ENCODE data around the gene NOC4L. TPM values are rescaled to one million over a fixed set of nuclear protein-coding genes. Genes with fewer than 3 reads are reported as not detected.

Gene NOC4L
- total RNA-seq, 1 experiment from 2014 or later, result 36.5 TPM

DNA sequence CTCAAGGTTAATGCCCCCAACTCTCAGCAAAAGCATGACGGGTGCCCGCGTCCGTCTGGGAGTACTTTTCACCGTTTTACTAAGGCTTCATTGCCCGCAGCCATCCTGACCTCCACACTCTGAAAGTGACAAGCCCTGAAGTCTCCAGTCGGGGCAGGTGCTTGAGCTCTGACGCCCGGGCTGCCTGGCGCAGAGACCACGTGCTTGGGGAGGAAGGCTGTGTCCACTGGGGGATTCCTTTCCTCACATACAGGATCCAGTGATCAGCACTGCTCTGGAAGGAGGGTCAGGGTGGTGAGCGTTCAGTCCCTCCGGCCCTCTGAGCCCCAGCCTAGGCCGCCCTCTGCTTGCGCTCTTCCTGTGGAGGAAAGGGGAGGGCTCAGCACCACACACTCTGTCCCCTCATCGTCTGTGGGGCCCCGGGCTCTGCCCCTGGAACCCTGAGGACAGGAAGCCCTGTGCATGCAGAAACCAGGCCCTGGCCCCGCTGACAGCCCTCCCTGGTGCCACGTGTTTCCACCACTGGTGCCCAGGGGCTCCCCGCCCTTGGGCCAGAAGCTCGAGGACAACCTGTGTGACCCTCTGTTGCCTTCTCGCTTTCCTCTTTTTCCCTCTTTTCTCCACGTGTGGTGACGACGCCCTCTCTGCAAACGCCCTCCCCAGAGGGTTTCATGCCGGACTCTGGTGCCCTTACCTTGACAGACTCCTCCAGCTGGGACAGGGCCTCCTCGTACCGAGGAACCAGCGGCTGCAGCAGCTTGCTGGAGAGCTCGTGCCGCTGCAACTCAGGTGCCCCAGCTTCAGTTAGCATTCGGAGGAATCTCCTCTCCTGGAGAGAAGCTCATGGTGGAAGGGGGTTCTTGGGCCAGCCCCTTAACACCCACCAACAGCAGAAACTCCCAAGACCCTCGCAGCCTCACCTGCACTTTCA is 5.1 kb upstream of the NOC4L start:
- TF ChIP-seq CTCF (conservative IDR thresholded peaks at IDR 0.05), result no peak
- Mint-ChIP-seq H3K4me3 (no peak overlapping the region; a peak in 1 of 5 replicates), H3K27me3 (ENCODE audit: low read depth) (peaks cover 20% of the 10 kb centered on the region), H3K27ac (no peak overlapping the region), H3K4me1 (peaks cover 3 to 4% of the 10 kb centered on the region in 2 experiments), H3K36me3 (ENCODE audit: insufficient read depth in 1 of 3, low read depth in 3 of 3) (peaks cover 24 to 45% (median 44%) of the 10 kb centered on the region in 3 experiments), H3K9me3 (peaks cover 2 to 3% of the 10 kb centered on the region in 2 experiments; a peak in 3 of 5 replicates)
- Histone ChIP-seq H4K91ac (ENCODE audit: insufficient read length, low read depth, low read length) (no peak overlapping the region), H3K79me2 (ENCODE audit: insufficient read depth, low read length) (peaks cover 4% of the 10 kb centered on the region; the same call in 1 of the 2 replicates), H3K18ac (ENCODE audit: insufficient read length, low read depth, low read length) (no peak overlapping the region), H3K23ac (ENCODE audit: insufficient read length, low read depth, low read length) (no peak overlapping the region), H2AFZ (ENCODE audit: low read length) (no peak overlapping the region), H3K56ac (ENCODE audit: insufficient read length, low read depth, low read length) (no peak overlapping the region), H2BK20ac (ENCODE audit: low read depth, low read length, poor library complexity, severe bottlenecking) (no peak overlapping the region), H2BK120ac (ENCODE audit: low read depth, low read length, poor library complexity, severe bottlenecking) (no peak overlapping the region), H3K4me1 (ENCODE audit: insufficient read depth, low read length) (no peaks in the 10 kb centered on the region), H2BK5ac (ENCODE audit: insufficient read length, low read length) (no peak overlapping the region), H3K27ac (ENCODE audit: insufficient read length, low read depth, low read length) (no peak overlapping the region), H3K23me2 (ENCODE audit: insufficient read length, low read depth, low read length, poor library complexity, severe bottlenecking) (peaks cover 5% of the 10 kb centered on the region), H3K79me1 (ENCODE audit: insufficient read depth, low read depth, low read length, poor library complexity, severe bottlenecking) (peaks cover 6% of the 10 kb centered on the region), H4K8ac (replicated peaks; ENCODE audit: insufficient read length, low read depth, low read length) (no peak overlapping the region), H2BK15ac (ENCODE audit: low read depth, low read length) (no peak overlapping the region), H3K9ac (ENCODE audit: extremely low read depth, insufficient read length, low read length) (no peak overlapping the region), H3K4ac (ENCODE audit: low read depth, low read length) (no peak overlapping the region), H2BK12ac (ENCODE audit: insufficient read length, low read depth, low read length) (no peak overlapping the region), H2AK5ac (ENCODE audit: insufficient read length, low read length) (no peak overlapping the region), H4K5ac (ENCODE audit: insufficient read length, low read depth, low read length) (no peak overlapping the region), H3K14ac (ENCODE audit: insufficient read depth, low read length) (no peak overlapping the region), H3K4me2 (ENCODE audit: insufficient read depth, insufficient read length, low read length) (no peak overlapping the region), H3K27me3 (ENCODE audit: insufficient read depth, low read length) (no peaks in the 10 kb centered on the region), H3K9me3 (ENCODE audit: control insufficient read depth, low read depth, low read length) (no peaks in the 10 kb centered on the region), H4K20me1 (ENCODE audit: control insufficient read depth, insufficient read depth, insufficient read length) (no peaks in the 10 kb centered on the region), H3T11ph (ENCODE audit: low read length) (no peak overlapping the region)
- no CpG with 5 or more reads among the region's 34 CpGs for WGBS (ENCODE audit: extremely low coverage, insufficient read length, low lambda C conversion rate)
- no peak for DNase-seq
